IPS-15b (cell line): ENCODE data around the gene FXYD1.
A peak's percentile ranks its signal among the peaks of the same experiment; 100 is the strongest.
"Not testable (repeated sequence)": the region's sequence is repeated elsewhere in the genome, so short reads cannot be mapped to it uniquely, and the experiment has no call there.

Source experiments
- H3K27me3 ChIP-seq: one replicate; pipeline ENCODE4 v1.6.1; 2013; ENCODE audit warnings: low read length; ENCODE audit not compliant: control insufficient read depth, insufficient read depth
- H3K36me3 ChIP-seq: one replicate; pipeline ENCODE4 v1.6.1; 2013; ENCODE audit warnings: low read length; ENCODE audit not compliant: control insufficient read depth, insufficient read depth
- H3K4me1 ChIP-seq: one replicate; pipeline ENCODE4 v1.6.1; 2013; ENCODE audit warnings: mild to moderate bottlenecking, low read length; ENCODE audit not compliant: control insufficient read depth, insufficient read depth
- H3K4me3 ChIP-seq: one replicate; pipeline ENCODE4 v1.5.1; 2013; ENCODE audit warnings: low read depth, low read length
- H3K9ac ChIP-seq: one replicate; pipeline ENCODE4 v1.6.1; 2013; ENCODE audit warnings: low read depth, mild to moderate bottlenecking, low read length
- H3K9me3 ChIP-seq: one replicate; pipeline ENCODE4 v1.6.1; 2013; ENCODE audit warnings: mild to moderate bottlenecking, low read length; ENCODE audit not compliant: control insufficient read depth, insufficient read depth

The FXYD1 gene

DNA sequence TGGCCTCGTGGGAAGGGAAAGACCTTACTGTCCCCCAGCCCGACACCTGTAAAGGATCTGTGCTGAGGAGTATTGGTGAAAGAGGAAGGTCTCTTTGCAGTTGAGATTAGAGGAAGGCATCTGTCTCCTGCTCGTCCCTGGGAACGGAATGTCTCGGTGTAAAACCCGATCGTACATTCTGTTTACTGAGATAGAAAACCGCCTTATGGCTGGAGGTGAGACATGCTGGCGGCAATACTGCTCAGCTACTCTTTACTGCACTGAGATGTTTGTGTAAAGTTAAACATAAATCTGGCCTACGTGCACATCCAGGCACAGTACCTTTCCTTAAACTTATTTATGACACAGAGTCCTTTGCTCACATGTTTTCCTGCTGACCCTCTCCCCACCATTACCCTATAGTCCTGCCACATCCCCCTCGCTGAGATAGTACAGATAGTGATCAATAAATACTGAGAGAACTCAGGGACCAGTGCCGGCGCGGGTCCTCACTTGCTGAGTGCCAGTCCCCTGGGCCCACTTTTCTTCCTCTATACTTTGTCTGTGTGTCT, 8.8 kb upstream of the FXYD1 start:
- H3K9me3 ChIP-seq, H3K9ac ChIP-seq, H3K4me3 ChIP-seq, H3K4me1 ChIP-seq, H3K27me3 ChIP-seq, H3K36me3 ChIP-seq: not testable (repeated sequence)

DNA sequence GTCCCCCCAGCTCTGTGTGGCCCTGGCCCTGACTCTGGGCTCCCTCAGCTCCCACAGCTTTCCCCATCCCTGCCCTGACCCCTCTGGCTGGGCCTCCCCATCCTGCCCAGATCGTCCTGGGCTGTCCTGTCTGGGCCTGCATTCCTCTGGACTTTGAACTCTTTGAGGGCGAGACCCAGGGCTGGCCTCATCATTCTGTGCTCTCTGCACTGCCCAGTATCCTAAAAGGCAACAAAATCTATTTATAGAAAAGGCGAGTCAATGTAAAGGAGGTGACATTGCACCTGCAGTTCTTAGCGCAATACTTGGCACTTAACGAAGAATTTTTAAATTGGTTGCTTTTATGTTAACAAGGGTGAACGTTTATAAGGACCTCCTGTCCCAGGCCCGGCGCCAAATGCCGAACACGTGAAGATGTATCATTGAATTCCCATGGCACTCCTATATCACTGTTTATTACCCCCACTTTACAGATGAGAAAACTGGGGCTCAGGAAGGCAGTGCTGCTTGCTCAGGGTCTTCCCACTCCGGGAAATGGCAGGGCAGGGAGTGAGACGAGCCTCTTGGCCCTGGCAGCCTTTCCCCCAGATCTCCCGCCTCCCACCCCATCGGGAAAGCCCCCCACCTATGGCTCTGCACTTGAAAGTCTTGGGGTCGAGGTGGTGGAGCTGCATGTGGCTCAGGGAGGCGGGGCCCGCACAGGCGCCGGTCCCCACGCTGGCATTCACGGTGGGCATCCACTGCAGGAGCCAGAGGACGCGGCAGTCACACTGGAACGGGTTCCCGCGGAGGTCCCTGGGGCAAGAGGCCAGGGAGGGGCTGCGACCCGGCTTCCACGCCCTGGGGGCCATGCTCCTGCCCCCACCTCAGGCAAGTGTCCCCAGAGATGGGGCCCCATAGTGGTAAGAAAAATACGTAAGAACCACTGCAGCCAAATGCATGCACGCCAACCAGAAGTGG, 7.6 kb upstream of the FXYD1 start:
- Histone ChIP-seq H3K9ac (no peak overlapping the region), H3K27me3 (no peaks in the 10 kb centered on the region), H3K9me3 (no peaks in the 10 kb centered on the region), H3K4me3 (no peak overlapping the region), H3K36me3 (no peaks in the 10 kb centered on the region), H3K4me1 (peaks cover 7% of the 10 kb centered on the region)

DNA sequence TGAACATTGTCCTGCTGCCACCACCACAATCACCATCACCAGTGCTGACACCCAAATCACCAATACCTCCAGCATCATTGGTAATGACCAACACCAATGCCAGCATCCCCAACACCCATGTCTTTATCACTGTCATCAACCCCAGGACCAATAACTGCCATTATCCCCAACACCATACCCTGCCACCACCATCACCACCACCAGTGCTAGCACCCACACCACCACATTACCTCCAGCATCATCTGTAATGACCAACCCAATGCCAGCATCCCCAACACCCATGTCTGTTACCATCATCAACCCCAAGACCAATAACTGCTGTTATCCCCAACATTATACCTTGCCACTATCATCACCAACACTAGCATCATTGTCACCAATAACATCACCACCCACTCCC, 6.4 kb upstream of the FXYD1 start:
- Histone ChIP-seq H3K36me3 (no peaks in the 10 kb centered on the region), H3K9ac (no peak overlapping the region), H3K27me3 (no peaks in the 10 kb centered on the region), H3K4me1 (peaks cover 7% of the 10 kb centered on the region), H3K4me3 (no peak overlapping the region), H3K9me3 (no peaks in the 10 kb centered on the region)

DNA sequence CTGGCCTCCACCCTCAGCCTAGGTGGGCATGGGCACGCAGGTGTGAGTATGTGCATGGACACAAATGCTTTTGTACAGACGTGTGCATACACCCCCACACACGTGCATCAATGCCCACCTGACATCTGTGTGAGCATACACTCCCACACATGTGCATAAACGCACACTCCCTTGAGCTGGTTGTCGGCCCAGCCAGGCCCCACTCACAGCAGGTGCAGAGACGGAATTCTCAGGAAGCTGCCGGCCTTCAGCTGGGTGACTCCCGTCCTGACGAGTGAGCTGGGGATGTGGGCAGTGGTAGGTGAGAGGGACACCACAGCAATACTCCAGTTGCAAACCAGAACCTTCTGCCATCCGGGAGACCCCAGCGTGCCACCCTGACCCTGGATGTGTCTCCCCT, 4.8 kb upstream of the FXYD1 start:
- H3K9ac ChIP-seq = no peak overlapping the region
- no peaks in the 10 kb centered on the region for H3K27me3 ChIP-seq
- no peaks in the 10 kb centered on the region for H3K9me3 ChIP-seq
- no peak overlapping the region for H3K4me3 ChIP-seq
- H3K4me1 ChIP-seq = peaks cover 8% of the 10 kb centered on the region
- no peaks in the 10 kb centered on the region for H3K36me3 ChIP-seq

DNA sequence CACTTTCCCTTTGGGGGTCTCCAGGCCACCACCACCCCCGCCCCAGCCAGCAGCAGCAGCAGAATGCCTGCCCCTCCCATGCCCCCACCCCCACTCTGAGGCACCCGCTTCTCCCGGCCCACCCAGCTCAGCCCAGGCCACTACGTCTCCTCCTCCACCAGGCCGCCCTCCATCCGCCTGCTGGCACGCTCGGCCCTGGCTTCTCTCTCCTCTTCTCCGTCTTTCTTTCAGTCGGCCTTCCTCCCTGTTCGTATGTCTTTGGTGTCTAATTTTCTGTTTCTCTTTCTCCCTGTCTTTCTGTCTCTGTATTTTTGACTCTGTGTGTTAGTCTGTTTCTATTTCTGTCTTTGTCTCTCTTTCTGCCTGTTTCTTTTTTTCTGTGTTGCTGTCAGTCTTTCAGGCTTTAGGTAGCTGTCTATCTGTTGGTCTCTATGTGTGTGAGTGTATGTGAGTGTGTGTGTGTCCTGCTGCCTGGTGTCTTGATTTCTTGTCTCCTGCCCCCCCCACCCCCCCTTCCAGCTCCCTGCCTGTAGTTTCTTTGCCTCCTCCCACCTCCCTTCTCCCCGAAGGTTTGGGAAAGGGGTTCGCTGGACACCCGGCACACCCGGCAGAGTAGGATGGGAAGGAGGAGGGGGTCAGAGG, 3.9 kb upstream of the FXYD1 start, which contains the start of gene LGI4:
Gene LGI4, minus strand, starts transcription at position 459 of the 642 bp plus-strand sequence. Its CDS starts 379 bp downstream, at position 80.
- no peaks in the 10 kb centered on the region for H3K36me3 ChIP-seq
- H3K9ac ChIP-seq = no peak within 1 kb of the TSS
- H3K4me1 ChIP-seq = peaks cover 10% of the 10 kb centered on the region
- H3K27me3 ChIP-seq = no peaks in the 10 kb centered on the region
- peak within 1 kb of the TSS; percentile 26 for H3K4me3 ChIP-seq
- no peaks in the 10 kb centered on the region for H3K9me3 ChIP-seq

DNA sequence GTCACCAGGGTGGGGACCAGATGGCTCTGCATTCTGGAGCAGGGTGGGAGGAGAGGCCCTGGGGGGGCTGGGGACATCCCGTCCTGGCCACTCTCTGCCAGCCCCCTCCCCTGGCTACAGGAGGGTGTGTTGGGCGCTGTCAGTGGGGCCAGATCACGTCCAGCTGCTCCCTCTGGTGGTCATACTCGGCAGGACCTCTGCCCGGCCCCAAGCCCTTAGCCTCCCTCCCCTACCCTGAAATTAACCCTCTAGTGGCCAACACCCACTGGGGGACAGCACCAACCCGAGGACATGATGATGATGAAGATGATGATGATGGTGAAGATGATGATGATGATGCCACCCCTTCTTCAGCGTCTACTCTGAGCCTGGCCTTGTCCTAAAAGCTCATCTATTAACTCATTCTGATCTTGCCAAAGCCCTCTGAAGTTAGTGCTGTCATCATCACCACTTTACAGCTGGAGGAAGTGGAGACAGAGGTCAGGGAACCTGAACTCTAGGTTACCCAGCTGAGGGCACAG, 3.2 kb upstream of the FXYD1 start:
- peaks cover under 1% of the 10 kb centered on the region for H3K27me3 ChIP-seq
- peak overlapping the region; percentile 26 for H3K4me3 ChIP-seq
- no peak overlapping the region for H3K9ac ChIP-seq
- H3K4me1 ChIP-seq = peaks cover 10% of the 10 kb centered on the region
- H3K9me3 ChIP-seq = no peaks in the 10 kb centered on the region
- H3K36me3 ChIP-seq = no peaks in the 10 kb centered on the region

DNA sequence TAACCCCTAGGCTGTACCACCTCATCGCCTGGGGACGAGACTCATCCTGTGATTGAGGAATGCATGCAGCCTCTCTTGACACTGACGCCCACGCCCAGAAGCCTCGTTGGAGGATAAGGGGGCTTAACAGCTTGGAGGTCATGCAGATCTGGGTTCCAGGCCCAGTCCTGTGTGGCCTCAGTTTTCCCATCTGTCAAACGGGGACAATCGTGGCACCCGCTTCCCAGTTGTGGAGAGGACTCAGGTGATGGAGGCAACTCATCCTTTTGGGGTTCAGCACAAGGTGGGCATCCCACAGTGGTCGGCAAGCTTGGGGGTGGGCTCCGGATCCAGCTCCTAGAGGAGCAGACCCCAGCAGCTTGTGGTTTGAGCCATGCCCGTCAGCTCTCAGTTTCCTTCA, 2.4 kb upstream of the FXYD1 start:
- Histone ChIP-seq H3K9me3 (no peaks in the 10 kb centered on the region), H3K4me3 (no peak overlapping the region), H3K9ac (no peak overlapping the region), H3K4me1 (peaks cover 15% of the 10 kb centered on the region), H3K27me3 (peaks cover 2% of the 10 kb centered on the region), H3K36me3 (no peaks in the 10 kb centered on the region)

DNA sequence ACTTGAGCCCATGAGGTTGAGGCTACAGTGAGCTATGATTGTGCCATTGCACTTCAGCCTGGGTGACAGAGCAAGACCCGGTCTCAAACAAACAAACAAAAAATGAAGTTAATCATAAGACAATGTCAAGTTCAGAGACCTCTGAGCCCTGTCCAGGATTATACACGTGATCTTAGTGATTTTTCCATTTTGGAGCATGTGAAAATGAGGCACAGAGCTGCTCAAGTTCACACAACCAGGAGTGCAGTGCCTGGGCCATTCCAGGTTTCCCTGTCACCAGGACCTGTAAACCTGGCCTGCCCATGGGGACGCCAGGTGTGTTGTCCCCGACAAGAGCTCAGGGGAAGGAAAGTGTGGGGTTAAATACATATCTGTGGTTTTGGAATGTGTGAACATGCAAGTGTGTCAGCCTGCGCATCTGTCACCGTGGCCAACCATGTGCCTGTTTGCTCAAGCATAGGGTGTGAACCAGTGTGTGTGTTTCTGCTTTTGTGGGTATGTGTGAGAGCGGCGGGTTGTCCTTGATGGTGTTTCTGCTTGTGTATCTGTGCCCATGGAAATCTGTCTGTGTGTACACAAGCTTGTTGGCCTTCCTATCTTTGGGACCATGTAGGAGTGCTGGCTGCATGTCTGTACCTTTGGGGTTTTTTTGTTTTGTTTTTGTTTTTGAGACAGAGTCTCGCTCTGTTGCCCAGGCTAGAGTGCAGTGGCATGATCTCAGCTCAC, 1.5 kb upstream of the FXYD1 start:
- Histone ChIP-seq H3K9ac (no peak overlapping the region), H3K27me3 (peaks cover 7% of the 10 kb centered on the region), H3K4me1 (peaks cover 15% of the 10 kb centered on the region)

DNA sequence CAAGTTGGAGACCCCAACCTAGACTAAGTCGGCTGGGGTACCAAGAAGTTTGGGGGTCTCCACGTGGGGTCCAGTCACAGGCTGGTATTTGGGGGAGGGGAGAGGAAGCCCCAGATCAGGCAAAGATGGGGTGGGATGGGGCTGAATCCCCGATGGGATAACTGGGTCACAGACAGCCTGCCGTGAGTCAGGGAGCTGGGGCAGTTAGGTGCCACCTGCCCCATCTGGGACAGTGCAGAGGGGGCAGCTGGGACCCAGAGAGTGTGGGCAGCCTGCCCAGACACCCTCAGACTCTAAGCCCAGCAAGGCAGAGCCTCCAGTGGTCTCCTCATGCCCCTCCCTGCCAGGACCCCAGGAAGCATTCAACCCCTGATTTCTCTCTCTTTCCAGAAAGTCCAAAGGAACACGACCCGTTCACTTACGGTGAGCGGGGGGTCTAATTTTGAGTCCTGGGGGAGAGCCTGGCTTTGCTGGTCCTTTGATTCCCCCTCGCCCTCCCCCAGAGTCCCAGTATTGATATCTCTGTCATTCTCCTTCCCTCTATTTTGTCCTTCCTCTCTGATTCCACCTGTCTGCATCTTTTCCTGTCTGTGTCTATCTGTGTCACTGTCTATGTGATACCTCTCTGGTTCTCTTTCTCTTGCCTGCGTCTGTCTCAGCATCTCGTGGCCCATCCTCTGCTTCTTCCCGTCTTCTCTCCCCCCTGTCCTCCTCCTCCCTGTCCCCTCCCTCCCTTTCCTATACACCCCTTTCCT, 1.8 kb downstream of the FXYD1 start:
- H3K27me3 ChIP-seq = peaks cover 14% of the 10 kb centered on the region
- no peak overlapping the region for H3K9ac ChIP-seq
- no peaks in the 10 kb centered on the region for H3K36me3 ChIP-seq
- peak overlapping the region; percentile 43 for H3K4me3 ChIP-seq
- H3K9me3 ChIP-seq = no peaks in the 10 kb centered on the region
- peaks cover 24% of the 10 kb centered on the region for H3K4me1 ChIP-seq

More for the DNA sequence above, 1.5 kb upstream of the FXYD1 start:
- no peaks in the 10 kb centered on the region for H3K9me3 ChIP-seq
- no peaks in the 10 kb centered on the region for H3K36me3 ChIP-seq
- H3K4me3 ChIP-seq = no peak overlapping the region

DNA sequence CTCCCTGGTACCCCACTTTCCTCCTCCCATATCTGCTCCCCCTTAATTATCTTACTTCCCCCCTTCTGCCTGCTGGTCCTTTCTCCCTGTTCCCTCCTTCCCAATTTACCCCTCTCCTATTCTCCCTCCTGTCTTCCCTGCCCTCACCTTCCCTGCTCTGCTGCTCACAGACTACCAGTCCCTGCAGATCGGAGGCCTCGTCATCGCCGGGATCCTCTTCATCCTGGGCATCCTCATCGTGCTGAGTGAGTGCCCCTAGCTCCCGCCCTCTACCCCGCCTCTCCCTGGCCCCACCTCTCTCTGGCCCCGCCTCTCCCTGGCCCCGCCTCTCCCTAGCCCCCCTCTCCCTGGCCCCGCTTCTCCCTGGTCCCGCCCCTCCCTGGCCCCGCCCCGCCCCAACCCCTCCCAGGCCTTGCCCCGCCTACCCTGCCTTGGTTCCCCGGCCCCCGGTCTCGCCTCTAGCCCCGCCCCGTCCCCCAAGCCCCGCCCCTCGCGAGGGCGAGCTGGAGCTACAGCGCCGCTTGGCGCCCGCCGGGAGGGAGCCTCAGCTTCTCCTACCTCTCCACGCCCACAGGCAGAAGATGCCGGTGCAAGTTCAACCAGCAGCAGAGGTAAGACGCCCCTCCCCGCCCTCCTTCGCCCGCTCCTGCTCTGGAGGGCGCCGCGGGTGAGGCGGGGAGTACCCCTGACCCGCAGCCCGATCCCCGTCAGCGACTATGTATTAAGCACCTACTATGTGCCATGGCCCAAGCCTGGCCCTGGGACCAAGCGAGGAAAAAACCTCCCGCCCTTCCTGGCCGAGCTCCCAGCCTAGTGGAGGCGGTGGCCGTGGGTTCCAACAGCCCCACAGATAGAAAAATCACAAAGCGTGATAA, 2.6 kb downstream of the FXYD1 start:
- H3K27me3 ChIP-seq = peaks cover 14% of the 10 kb centered on the region
- H3K4me3 ChIP-seq = peak overlapping the region; percentile 67
- H3K4me1 ChIP-seq = peaks cover 19% of the 10 kb centered on the region
- no peaks in the 10 kb centered on the region for H3K36me3 ChIP-seq
- H3K9me3 ChIP-seq = no peaks in the 10 kb centered on the region
- peak overlapping the region; percentile 26 for H3K9ac ChIP-seq
